Activated T-helper 1 cell treated with Interleukin-2 at 50 U/mL for 16 hours (primary cell): Measurements from ENCODE around the gene RAF1.
A peak's percentile ranks its signal among the peaks of the same experiment; 100 is the strongest.
"Not testable (repeated sequence)": the region's sequence is repeated elsewhere in the genome, so short reads cannot be mapped to it uniquely, and the experiment has no call there.

Source experiments
- DNase-seq: peaks from one replicate; pipeline ENCODE4 v3.0.0-alpha.2; 2020; ENCODE audit warnings: low read depth

Gene RAF1

DNA sequence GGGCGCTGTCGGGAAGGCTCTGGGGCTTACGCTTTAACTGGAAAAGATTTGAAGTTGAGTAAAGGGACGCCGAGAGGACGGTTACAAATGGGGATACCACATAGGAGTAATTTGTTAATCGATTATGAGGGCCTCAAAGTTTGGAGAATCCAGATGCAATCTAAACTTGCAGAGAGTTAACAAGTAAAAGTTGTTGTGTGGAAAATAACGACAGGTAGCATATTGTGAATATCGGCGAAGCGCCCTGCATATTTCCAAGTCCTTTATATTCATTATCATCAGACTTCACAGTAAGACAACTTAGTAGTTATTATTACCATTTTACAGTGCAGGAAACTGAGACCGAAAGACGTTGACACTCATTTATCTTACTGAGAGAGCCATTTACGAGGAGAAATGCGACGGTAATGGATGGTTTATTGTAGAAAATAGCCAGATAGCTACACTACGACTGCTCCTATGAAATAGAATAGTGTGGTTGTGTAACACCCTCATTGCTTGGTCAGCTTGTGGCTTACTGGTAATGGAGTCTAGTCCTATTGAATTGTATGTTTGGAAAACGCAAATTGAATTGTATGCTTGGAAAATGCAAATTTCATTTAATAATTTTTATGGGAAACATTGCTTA is 106.3 kb downstream of the RAF1 start:
- no peak for DNase-seq

DNA sequence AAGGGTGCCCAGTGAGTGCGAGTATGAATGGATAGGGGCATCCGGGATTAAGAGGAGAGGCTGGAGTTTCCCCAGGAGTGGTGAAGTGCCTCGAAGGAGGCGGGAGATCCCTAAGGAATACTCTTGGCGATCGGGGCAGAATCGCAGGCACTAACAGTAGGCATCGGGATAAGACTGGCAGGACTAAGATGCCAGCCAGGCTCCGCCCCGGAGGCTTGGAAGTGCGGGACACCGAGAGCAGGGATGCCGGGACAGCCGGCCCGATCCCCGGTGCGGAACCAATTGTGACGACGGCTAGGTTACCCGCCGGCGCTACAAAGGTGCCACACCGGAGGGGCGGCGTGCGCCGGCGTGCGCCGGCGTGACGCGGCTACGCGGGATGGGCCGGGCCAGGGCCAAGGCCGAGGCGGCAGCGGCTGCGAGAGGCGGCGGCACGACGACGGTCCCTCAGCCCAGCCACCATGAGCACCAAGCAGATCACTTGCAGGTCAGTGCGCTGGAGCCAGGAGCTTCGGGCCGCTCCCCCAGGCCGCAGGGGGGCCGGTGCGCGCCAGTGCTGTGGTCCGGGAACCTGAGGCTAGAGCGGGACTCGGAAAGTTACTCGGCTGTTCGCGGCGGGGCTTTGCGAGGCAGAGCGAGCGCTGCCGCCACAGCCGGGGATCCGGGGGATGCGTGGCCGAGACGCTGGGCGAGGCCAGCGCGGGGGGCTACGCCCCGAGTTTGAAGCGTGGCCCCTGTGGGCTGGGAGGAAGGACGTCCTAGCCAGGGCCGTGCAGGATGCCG is 107.0 kb downstream of the RAF1 start, which contains the start of gene MKRN2:
Gene MKRN2 (plus strand): TSS at position 398 of the 783 bp plus-strand sequence. CDS start 64 bp downstream, at position 462.
- peak; percentile 79 for DNase-seq

DNA sequence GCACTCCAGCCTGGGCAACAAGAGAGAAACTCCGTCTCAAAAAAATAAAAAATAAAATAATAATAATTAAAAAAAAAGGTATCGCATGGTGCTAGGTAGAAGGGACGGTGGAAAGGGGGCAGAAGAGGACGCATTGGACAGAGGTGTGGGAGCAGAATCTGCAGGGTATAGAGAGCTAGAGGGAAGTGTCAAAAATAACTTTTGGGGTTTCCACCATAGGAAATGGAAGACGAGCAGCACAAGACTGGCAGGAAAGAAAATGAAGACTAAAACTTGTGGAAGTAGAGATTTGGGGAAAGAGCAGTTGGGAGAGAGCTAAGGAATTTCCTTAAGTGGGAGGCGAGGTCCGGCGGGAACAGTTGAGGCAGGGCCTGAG is 107.6 kb downstream of the RAF1 start:
- no peak for DNase-seq

DNA sequence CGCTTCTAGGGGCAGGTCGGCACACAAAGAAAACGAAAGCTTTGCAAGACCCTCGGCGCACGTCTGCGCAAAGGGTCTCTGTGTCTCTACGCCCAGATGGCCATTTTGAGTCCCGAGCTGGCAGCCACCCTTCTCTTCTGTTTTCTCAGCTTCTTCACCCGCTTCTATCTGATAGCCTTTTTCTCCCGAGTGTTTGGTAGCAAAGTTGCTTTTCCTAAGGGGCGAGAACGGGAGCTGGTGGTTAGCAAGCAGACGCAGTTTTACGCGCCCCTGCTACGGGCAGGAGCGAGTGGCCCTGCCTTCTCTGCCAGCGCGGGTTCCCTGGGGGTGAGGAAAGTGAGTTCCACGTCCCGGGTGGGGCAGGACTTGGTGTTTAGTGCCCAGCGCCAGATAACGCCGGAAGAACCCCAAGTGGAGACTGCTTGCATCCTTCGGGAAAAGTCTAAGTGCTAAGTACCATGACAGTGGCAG is 110.0 kb downstream of the RAF1 start:
- no peak for DNase-seq

DNA sequence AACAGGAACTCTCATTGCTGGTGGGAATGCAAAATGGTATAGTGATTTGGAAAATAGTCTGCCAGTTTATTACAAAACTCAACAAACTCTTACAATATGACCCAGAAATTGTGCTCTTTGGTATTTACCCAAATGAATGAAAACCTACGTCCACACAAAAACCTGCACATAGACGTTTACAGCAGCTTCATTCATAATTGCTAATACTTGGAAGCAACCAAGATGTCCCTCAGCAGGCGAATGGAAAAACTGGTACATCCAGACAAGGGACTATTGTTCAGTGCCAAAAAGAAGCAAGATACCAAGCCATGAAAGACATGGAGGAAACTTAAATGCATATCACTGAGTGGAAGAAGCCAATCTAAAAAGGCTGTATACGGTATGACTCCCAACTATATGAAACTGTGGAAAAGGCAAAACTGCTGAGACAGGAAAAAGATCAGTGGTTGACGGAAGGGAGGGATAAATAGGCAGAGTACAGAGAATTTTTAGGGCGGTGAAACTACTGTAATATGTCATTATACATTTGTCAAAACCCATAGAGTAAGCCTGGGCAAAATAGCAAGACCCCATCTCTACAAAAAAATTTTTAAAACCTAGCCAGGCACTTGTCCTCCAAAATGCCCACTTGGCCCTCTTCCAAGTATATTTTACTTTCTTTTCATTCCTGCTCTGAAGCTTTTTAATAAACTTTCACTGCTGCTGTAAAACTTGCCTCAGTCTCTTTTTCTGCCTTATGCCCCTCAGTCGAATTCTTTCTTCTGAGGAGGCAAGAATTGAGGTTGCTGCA is 113.8 kb downstream of the RAF1 start:
- no peak for DNase-seq

DNA sequence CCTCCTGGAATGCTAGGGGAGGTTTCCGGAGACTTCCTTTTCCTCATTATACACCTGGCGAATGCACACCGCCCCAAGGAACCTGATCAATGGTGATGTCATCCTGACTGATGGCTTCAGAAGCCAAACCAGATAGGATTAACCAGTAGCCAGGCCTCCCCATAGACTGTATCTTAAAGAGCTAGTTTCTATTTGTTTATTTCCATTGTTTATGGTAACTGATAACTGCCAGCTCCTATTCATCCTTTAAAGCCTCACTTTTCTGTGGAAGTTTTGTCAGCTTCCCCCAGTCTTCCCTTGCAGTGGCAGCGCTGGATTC is 118.5 kb downstream of the RAF1 start, which contains the start of gene MKRN2OS:
Gene MKRN2OS (minus strand): TSS at position 27 of the 319 bp plus-strand sequence. CDS start 35 bp downstream, outside the sequence.
- DNase-seq: no peak

DNA sequence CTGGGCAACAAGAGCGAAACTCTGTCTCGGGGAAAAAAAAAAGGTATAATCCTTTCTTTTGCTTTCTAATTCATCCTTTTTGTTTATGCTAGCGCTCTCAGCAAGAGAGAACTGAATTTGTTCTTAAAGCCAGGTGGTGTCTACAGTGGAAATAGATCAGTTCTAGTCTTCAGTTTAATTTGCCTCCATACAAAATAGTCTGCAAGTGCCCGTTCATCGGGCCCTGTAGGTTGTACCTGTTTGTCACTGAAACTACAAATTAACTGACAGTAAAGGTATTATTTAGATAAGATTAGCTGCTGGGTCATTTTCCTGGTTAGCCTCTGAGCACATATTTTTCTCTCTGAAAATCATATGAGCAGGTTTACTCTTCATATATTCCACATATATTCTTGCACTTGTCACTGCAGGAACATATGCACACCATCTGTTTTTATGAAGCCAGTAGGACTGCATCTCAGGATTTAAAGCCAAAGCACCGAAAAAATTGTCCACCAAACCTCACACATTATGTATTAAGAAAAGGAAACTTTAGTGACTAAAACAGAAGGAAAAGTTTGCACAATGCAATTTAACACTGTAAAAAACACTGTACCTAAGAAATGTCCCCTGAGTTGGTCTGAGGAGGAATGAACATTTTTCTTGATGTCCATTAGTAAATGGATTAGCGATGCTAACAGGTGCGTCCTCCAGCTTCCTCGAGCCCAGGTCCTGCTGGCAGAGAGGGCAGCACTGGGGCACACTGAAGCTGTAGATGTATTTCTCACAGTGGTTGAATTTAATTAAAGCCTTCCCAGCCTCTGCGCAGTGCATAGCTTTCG is 119.1 kb downstream of the RAF1 start:
- no peak for DNase-seq

DNA sequence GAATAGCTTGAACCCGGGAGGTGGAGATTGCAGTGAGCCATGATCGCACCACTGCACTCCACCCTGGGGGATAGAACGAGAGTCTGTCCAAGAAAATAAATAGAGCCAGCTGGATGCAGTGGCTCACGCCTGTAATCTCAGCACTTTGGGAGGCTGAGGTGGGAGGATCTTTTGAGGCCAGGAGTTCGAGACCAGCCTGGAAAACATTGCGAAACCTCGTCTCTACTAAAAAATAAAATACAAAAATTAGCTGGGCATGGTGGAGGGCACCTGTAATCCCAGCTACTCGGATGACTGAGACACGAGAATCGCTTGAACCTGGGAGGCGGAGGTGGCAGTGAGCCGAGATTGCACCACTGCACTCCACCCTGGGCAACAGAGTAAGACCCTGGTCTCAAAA is 120.4 kb downstream of the RAF1 start:
- not testable (repeated sequence) for DNase-seq

DNA sequence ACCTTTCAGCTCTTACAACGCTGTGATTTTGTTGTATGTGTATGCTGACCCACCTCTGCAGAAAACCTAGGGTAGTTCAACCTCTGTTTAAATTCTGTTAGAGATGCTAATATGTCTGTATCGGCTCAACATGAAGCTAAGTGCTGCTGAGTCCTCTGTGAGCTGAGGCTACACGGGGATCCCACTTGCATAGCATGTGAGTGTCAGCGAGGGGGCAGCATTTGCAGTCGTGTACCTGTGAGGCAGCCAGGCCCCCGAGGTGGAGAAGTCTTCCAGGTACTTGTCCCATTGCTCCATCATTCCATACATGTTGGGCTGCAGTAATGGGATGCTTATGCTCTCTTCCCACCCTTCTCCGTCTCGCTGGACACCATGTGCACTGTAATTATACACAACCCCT is 122.3 kb downstream of the RAF1 start:
- no peak for DNase-seq

DNA sequence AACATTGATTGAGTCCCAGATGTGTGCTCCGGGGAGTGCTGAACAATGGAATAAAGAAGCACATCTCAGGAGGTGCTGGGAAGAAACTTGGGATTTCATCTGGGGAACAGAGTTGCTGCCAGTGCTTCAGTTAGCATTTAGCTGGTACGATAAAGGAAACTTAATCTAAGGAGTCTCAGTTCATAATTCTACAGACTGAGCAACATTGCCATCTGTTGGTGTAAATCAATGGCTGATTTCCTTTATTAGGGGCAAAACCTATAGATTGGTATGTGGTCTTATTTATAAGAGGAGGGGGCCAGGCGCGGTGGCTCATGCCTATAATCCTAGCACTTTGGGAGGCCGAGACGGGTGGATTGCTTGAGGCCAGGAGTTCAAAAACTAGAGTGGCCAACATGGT is 127.5 kb downstream of the RAF1 start:
- DNase-seq: no peak
